ENCODE measurements around the gene TMEM171. TPM values are rescaled to one million over a fixed set of nuclear protein-coding genes. Genes with fewer than 3 reads are reported as not detected.

The TMEM171 gene
- total and polyA plus RNA-seq, 2 of the 8 experiments (the other 6 are each of a cell fraction or from before 2014, with no cell fraction given), result 1.0 to 2.2 TPM

DNA sequence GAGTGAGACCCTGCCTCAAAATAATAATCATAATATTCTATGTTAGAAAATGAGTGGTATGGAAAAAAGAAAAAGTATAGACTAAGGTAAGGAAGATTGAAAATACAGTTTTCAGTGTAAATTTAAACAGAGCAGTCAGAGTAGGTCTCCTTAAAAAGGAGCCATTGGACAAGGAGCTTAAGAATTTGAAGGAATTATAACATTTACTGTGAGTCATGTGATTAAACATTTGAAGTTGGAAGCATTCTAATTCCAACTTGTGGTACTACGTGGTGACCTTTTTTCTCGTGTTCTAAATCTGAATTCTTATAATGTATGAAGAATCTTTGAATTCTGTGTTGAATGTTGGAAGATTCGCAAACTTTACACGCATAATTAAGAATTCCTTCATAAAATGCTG is 39.3 kb upstream of the TMEM171 start (continued):
- no peak for TF ChIP-seq CTBP2 (IDR thresholded peaks at IDR 0.05; ENCODE audit: borderline replicate concordance, insufficient read depth, insufficient read length, low read length)
- no peak for TF ChIP-seq KDM5A (IDR thresholded peaks at IDR 0.05; ENCODE audit: low read length)
- no peak for TF ChIP-seq JUND (IDR thresholded peaks at IDR 0.05; ENCODE audit: low read length)
- TF ChIP-seq, protein P1, sequence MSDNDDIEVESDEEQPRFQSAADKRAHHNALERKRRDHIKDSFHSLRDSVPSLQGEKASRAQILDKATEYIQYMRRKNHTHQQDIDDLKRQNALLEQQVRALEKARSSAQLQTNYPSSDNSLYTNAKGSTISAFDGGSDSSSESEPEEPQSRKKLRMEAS (IDR thresholded peaks at IDR 0.05), result no peak
- TF ChIP-seq BACH1 (IDR thresholded peaks at IDR 0.05; ENCODE audit: low read length), result no peak
- no peak for TF ChIP-seq BCL11A (IDR thresholded peaks at IDR 0.05; ENCODE audit: low read depth in 2 of 2, low read length in 2 of 2)
